Ureter (tissue), 1 donor: ENCODE data around the gene GHDC. TPM values are rescaled to one million over a fixed set of nuclear protein-coding genes. Genes with fewer than 3 reads are reported as not detected.
"Not testable (repeated sequence)": the region's sequence is repeated elsewhere in the genome, so short reads cannot be mapped to it uniquely, and the experiment has no call there.

Experiments used
- DNase-seq: peaks from one replicate; pipeline ENCODE4 v3.0.0-alpha.2; 2020; ENCODE audit warnings: low spot score
- total RNA-seq: library from RNA; stranded (reverse); gene quantifications from one replicate; pipeline ENCODE4 v1.2.4, GENCODE V29; 2023
- donor health status: DM: yes; HTN: yes; CAD: no.

GHDC gene
- total RNA-seq, 1 donor from 2014 or later, result 26.2 TPM

DNA sequence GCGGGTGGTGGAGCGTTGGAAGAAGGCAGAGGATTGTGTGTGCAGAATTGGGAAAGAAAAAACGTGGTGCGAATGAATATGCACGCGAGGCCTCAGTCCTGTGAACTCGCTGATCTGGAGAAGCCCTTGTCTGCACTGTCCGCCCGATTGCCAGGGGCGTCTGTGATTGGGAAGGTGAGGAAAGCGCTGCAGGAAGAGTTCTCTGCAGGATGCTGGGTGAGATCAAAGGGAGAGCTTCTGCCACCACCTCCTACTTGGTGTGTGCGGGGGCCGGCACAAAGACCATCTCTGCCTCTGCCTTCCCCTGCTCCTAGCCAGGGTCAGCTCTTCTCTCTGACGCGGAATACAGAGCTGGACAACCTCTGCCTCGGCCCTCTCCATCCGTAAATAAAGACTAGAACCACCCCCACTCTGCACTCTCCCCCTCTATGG is 38.7 kb downstream of the GHDC start:
- DNase-seq, result no peak

- DNase-seq, result no peak
Measured at GRCh38 chr17:42153919-42154742, 40.2 kb downstream of the GHDC start.

DNA sequence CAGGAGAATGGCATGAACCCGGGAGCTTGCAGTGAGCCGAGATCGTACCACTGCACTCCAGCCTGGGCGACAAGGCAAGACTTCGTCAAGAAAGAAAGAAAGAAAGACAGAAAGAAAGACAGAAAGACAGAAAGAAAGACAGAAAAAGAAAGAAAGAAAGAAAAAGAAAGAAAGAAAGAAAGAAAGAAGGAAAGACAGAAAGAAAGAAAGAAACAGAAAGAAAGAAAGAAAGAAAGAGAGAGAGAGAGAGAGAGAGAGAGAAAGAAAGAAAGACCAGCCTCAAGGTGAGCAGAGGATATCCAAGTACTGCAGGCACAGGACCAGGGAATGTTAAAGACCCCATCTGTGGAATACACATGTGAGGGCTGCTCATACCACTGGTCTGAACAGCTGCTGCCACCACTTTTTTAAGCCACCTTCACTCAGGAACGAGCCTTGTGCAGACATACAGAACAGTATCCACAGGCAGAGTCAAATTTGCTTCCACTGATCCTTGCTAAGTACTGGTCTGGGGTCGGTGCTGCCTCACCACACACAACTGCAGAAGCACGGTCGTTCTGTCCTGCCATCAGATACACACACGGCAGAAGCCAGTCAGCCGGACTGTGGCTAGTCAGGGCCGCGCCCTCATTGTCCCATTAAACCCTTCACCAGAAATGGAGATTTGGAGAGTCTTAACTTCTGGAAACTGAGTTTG is 47.2 kb downstream of the GHDC start:
- no peak for DNase-seq

DNA sequence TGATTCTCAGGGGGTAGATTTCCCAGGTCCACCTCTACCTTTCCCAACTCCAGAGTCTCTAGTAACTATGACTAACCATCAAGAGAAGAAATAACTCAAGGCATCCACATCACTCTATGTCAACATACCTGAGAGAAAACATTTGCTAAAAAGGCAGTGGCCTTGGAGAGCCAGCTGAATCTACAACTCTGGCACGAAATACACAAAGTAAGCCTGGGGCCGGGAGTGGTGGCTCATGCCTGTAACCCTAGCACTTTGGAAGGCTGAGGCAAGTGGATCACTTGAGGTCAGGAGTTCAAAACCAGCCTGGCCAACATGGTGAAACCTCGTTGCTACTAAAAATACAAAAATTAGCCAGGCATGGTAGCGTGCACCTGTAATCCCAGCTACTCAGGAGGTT is 51.2 kb downstream of the GHDC start:
- not testable (repeated sequence) for DNase-seq

- no peak for DNase-seq
Measured at GRCh38 chr17:42142371-42142896, 51.9 kb downstream of the GHDC start.

DNA sequence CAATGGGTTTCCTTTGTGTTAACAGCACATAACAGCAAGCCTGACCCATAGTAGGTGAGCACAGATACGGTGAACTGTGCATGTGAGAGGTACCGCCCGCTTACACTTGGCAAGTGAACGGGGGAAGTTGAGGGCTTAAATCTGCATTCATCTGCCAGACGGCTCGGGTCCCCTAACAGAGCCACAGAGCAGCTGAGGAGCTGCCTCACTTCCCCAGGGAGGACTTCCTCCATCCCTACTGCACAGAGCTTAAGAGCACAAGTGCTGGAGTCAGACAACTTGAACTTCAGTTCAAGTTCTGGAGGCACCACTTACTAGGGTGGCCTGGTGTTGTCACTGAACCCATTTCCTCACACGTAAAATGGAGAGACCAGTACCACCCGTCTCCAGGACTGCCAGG is 52.9 kb downstream of the GHDC start:
- no peak for DNase-seq

- not testable (repeated sequence) for DNase-seq
Measured at GRCh38 chr17:42140690-42141089, 53.6 kb downstream of the GHDC start.

Other genes with a start within 250 kb of the GHDC start
- gene CNP, start 227.7 kb downstream of the GHDC start, total RNA-seq, result 45.7 TPM
- gene DNAJC7, start 177.1 kb downstream of the GHDC start, total RNA-seq, result 111 TPM
- 20.8 TPM for gene NKIRAS2, start 174.4 kb downstream of the GHDC start, total RNA-seq
- gene C17orf113, start 143.9 kb downstream of the GHDC start, total RNA-seq, result 1.9 TPM
- 1.2 TPM for gene ZNF385C, start 96.0 kb downstream of the GHDC start, total RNA-seq
- 31.3 TPM for gene DHX58, start 81.8 kb downstream of the GHDC start, total RNA-seq
- gene KAT2A, start 73.1 kb downstream of the GHDC start, total RNA-seq, result 62.8 TPM
- not detected for gene HSPB9, start 71.7 kb downstream of the GHDC start, total RNA-seq
- 120 TPM for gene RAB5C, start 39.5 kb downstream of the GHDC start, total RNA-seq
- 0.99 TPM for gene KCNH4, start 13.4 kb downstream of the GHDC start, total RNA-seq
- not detected for gene HCRT, start 9.0 kb downstream of the GHDC start, total RNA-seq
- gene STAT5B, start 81.9 kb upstream of the GHDC start, total RNA-seq, result 64.0 TPM
- 37.4 TPM for gene STAT5A, start 94.0 kb upstream of the GHDC start, total RNA-seq
- gene STAT3, start 193.9 kb upstream of the GHDC start, total RNA-seq, result 295 TPM
- 177 TPM for gene CAVIN1, start 228.8 kb upstream of the GHDC start, total RNA-seq